ENCODE measurements around the gene PHOX2B.

Gene PHOX2B

DNA sequence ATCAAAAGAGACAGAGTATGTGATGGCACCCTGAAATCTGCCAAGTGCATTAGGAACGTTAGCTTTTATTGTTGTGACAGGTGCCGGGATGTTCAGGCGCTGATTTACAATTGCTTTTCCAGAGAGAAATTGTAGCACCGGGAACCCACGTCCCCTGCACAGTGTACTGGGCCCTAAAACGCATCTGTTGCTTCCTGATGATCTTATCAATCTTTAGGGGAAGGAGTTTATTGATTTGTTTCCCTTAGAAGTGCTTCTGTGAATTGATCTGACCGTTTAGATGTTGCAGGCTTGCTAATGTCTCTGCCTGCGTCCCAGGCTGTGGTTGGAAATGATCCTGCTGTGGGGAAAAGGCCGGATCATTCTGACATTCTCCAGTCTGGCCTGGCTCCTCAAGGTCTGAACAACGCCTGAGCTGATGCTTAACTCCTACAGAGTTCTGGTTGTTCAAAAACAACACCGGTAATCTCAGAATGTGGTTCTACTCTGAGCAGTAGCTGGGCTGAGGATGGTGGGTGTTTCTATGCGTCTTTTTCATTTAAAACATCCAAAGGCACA is 16.9 kb downstream of the PHOX2B start:
- no peak overlapping the region for H3K4me2 ChIP-seq (ENCODE audit: low read depth, low read length)
- H3K79me2 ChIP-seq (ENCODE audit: low read length) = no peaks in the 10 kb centered on the region
- no peaks in the 10 kb centered on the region for H4K20me1 ChIP-seq (ENCODE audit: insufficient read depth, low read length)
- TF ChIP-seq EZH2 (optimal IDR thresholded peaks at IDR 0.05; ENCODE audit: low read depth, low read length) = no peak
- TF ChIP-seq EZH2phosphoT487 (IDR thresholded peaks at IDR 0.05; ENCODE audit: low read length) = no peak
- TF ChIP-seq, protein P1, sequence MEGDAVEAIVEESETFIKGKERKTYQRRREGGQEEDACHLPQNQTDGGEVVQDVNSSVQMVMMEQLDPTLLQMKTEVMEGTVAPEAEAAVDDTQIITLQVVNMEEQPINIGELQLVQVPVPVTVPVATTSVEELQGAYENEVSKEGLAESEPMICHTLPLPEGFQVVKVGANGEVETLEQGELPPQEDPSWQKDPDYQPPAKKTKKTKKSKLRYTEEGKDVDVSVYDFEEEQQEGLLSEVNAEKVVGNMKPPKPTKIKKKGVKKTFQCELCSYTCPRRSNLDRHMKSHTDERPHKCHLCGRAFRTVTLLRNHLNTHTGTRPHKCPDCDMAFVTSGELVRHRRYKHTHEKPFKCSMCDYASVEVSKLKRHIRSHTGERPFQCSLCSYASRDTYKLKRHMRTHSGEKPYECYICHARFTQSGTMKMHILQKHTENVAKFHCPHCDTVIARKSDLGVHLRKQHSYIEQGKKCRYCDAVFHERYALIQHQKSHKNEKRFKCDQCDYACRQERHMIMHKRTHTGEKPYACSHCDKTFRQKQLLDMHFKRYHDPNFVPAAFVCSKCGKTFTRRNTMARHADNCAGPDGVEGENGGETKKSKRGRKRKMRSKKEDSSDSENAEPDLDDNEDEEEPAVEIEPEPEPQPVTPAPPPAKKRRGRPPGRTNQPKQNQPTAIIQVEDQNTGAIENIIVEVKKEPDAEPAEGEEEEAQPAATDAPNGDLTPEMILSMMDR (IDR thresholded peaks at IDR 0.05; ENCODE audit: low read length) = no peak
- no peaks in the 10 kb centered on the region for H3K27me3 ChIP-seq (replicated peaks; ENCODE audit: insufficient read depth, low read length)
- no peaks in the 10 kb centered on the region for H3K4me1 ChIP-seq (ENCODE audit: low read length)
- H2AFZ ChIP-seq (ENCODE audit: low read length) = no peak overlapping the region
- no peak overlapping the region for H3K9ac ChIP-seq (ENCODE audit: low read length)
- H3F3A ChIP-seq (ENCODE audit: insufficient read depth, low read length) = no peaks in the 10 kb centered on the region
- no peaks in the 10 kb centered on the region for H3K9me2 ChIP-seq (replicated peaks; ENCODE audit: insufficient read depth, low read length)
- H3K9me3 ChIP-seq (replicated peaks; ENCODE audit: insufficient read depth, low read length) = no peaks in the 10 kb centered on the region
- DNase-seq = no peak
- no peak overlapping the region for H3K4me3 ChIP-seq (ENCODE audit: low read length)
- no peaks in the 10 kb centered on the region for H3K36me3 ChIP-seq (replicated peaks; ENCODE audit: insufficient read depth, low read length)
- no peak overlapping the region for H3K27ac ChIP-seq (ENCODE audit: low read length)

DNA sequence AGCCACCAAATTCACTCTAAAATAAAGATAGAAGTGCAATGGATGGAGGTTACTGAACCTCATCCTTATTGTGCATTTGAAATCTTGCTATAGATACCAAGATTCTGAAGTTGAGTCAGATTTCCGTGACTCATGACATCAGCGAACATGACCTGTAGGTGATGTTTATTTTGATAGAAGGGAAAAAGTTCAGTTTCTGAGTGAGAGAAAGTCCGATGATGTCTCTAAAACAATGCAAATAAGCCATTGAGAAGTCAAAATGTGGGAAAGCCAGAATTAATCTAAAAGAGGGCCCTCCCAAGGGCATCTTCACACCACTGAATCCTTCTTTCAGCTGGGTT is 20.0 kb downstream of the PHOX2B start:
- no peak for TF ChIP-seq EZH2 (optimal IDR thresholded peaks at IDR 0.05; ENCODE audit: low read depth, low read length)
- TF ChIP-seq, protein P1 (IDR thresholded peaks at IDR 0.05; ENCODE audit: low read length) = no peak
- no peak for TF ChIP-seq EZH2phosphoT487 (IDR thresholded peaks at IDR 0.05; ENCODE audit: low read length)
- no peak for DNase-seq
- Histone ChIP-seq H3K4me2 (ENCODE audit: low read depth, low read length) (no peak overlapping the region), H3K9me2 (replicated peaks; ENCODE audit: insufficient read depth, low read length) (no peaks in the 10 kb centered on the region), H3K9me3 (replicated peaks; ENCODE audit: insufficient read depth, low read length) (no peaks in the 10 kb centered on the region), H3K4me3 (ENCODE audit: low read length) (no peak overlapping the region), H3K36me3 (replicated peaks; ENCODE audit: insufficient read depth, low read length) (no peaks in the 10 kb centered on the region), H4K20me1 (ENCODE audit: insufficient read depth, low read length) (no peaks in the 10 kb centered on the region), H3K4me1 (ENCODE audit: low read length) (no peaks in the 10 kb centered on the region), H3K9ac (ENCODE audit: low read length) (no peak overlapping the region), H3K27me3 (replicated peaks; ENCODE audit: insufficient read depth, low read length) (no peaks in the 10 kb centered on the region), H3F3A (ENCODE audit: insufficient read depth, low read length) (no peaks in the 10 kb centered on the region), H2AFZ (ENCODE audit: low read length) (no peak overlapping the region), H3K79me2 (ENCODE audit: low read length) (no peaks in the 10 kb centered on the region), H3K27ac (ENCODE audit: low read length) (no peak overlapping the region)

DNA sequence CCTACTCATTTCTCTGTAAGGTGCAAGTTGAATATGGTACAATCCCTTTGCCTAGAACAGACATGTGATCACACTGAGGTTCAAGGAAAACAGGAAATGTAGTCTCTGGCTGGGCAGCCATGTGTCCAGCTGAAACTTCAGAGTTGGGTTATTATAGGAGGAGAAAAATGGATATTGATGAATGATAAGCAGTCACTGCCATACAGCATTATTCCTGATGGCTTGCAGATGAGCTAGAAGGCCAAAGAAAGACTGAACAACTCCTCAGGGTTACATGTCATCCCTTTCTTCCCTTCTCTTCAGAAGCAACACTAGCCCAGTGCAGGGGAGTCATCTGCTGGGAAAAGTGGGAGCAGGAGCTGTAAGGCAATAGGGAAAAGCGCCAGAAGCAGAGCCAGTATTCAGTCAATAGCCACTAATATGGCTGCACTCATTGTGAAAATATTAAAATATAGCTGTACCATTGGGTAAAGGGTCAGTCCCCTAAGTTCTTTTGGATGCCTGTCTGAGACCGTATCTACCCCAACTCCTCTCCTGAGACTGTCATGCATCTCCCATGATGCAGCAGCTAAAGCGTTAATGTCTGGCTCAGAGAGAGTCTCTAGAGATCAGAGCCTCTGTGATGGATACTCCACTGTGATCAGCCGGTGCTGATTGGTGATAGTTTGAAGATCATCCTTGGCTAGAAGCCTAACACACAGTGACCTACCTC is 20.5 kb downstream of the PHOX2B start:
- no peak overlapping the region for H3K4me3 ChIP-seq (ENCODE audit: low read length)
- H3K36me3 ChIP-seq (replicated peaks; ENCODE audit: insufficient read depth, low read length) = no peaks in the 10 kb centered on the region
- no peak overlapping the region for H3K27ac ChIP-seq (ENCODE audit: low read length)
- DNase-seq = no peak
- H4K20me1 ChIP-seq (ENCODE audit: insufficient read depth, low read length) = no peaks in the 10 kb centered on the region
- H3K9ac ChIP-seq (ENCODE audit: low read length) = no peak overlapping the region
- H3K27me3 ChIP-seq (replicated peaks; ENCODE audit: insufficient read depth, low read length) = no peaks in the 10 kb centered on the region
- no peaks in the 10 kb centered on the region for H3K79me2 ChIP-seq (ENCODE audit: low read length)
- H3K4me1 ChIP-seq (ENCODE audit: low read length) = no peaks in the 10 kb centered on the region
- H3K4me2 ChIP-seq (ENCODE audit: low read depth, low read length) = no peak overlapping the region
- H3K9me2 ChIP-seq (replicated peaks; ENCODE audit: insufficient read depth, low read length) = no peaks in the 10 kb centered on the region
- no peaks in the 10 kb centered on the region for H3F3A ChIP-seq (ENCODE audit: insufficient read depth, low read length)
- TF ChIP-seq EZH2 (optimal IDR thresholded peaks at IDR 0.05; ENCODE audit: low read depth, low read length) (no peak), EZH2phosphoT487 (IDR thresholded peaks at IDR 0.05; ENCODE audit: low read length) (no peak)
- TF ChIP-seq, protein P1 (IDR thresholded peaks at IDR 0.05; ENCODE audit: low read length) = no peak
- no peak overlapping the region for H2AFZ ChIP-seq (ENCODE audit: low read length)
- H3K9me3 ChIP-seq (replicated peaks; ENCODE audit: insufficient read depth, low read length) = no peaks in the 10 kb centered on the region
